Cardiac atrium fibroblast (primary cell): ENCODE results near the gene SLC35F6. TPM values are rescaled to one million over a fixed set of nuclear protein-coding genes. Genes with fewer than 3 reads are reported as not detected.

ENCODE experiments used
- total RNA-seq: library from RNA; depleted of rRNA; stranded (reverse); fragments of >200 nt; gene quantifications from 2 replicates; pipeline ENCODE4 v1.2.3, GENCODE V29; 2015

SLC35F6 gene, protein sequence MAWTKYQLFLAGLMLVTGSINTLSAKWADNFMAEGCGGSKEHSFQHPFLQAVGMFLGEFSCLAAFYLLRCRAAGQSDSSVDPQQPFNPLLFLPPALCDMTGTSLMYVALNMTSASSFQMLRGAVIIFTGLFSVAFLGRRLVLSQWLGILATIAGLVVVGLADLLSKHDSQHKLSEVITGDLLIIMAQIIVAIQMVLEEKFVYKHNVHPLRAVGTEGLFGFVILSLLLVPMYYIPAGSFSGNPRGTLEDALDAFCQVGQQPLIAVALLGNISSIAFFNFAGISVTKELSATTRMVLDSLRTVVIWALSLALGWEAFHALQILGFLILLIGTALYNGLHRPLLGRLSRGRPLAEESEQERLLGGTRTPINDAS
- total RNA-seq, result 36.8 and 50.4 TPM in 2 replicates

DNA sequence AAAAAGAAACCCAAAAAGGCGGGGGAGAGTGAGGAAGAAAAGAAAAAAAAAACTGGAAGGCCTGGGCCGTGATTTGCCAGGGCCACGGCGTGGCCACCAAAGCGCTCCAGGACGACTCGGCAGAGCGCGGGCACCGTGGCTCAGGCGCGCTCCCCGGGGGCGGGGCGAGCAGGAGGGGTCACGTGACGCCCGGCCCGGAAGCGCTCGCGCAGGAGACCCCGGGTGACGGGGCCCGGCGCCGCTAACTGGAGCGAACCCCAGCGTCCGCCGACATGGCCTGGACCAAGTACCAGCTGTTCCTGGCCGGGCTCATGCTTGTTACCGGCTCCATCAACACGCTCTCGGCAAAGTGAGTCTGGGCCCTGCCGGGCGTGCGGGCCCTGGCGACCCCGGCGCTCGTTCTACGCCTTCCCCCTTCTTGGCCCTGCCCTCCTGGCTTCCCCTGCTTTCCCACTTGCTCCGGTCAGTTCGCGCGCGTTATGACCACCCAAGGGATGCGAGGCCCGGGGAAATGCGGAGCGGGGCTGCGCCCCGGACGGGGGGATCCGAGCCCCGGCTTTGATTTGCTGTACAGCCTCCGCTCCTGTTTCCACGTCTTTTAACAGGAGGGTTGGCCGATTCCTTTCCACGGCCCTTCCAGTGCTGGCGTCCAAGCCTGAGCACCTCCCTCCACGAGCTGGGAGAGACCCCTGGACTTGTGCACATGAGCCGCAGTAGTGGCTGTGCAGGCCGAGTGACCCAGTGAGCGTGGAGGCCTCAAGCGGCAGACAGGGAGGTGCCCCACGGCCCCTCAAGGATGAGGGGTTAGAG, at the start of gene SLC35F6:
Gene SLC35F6 (plus strand): TSS at position 207 of the 810 bp plus-strand sequence. CDS start 66 bp downstream, at position 273.

DNA sequence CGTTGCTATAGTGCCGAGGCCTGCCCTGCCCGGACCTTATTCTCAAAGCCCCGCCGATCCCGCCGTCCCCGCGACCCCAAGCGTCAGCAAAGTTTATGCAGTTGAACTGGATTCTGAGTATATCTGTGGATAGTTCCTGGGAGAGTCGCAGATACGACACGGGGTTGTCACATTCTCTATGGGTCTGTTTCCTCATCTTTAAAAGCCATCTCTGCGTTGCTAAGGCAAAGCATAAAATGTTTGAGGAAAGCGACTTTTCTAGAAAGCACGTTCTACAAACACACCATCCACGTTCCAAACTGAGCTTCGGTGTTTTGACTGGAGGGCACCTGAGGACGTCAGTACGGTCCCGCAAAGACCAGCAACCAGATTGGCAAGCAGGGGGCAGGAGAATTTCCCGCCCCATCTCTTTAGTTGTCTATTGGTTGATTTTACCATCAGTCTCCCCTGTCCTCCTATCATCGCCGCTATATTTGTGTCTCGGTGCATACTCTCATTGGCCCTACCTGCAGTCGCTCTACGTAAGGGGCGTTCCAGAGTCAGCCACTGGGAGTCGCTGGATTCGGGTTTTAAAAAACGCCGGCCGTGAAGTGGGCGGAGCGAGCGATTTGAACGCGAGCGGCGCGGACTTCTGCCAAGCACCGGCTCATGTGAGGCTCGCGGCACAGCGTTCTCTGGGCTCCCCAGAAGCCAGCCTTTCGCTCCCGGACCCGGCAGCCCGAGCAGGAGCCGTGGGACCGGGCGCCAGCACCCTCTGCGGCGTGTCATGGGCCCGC, 21.5 kb downstream of the SLC35F6 start, which contains the start of gene CENPA:
Gene CENPA (plus strand): TSS at position 626 of the 776 bp plus-strand sequence. CDS start 141 bp downstream, at position 767.

Other genes starting within 250 kb of the SLC35F6 start
- gene CIB4, start 122.9 kb upstream of the SLC35F6 start, total RNA-seq, result not detected in 2 replicates
- under 0.01 TPM in 1 of 2 replicates, not detected in the other for gene KCNK3, start 71.6 kb upstream of the SLC35F6 start, total RNA-seq
- 1.6 and 3.6 TPM in 2 replicates for gene CENPA, start 21.8 kb downstream of the SLC35F6 start, total RNA-seq
- not detected in 2 replicates for gene DPYSL5, start 83.8 kb downstream of the SLC35F6 start, total RNA-seq
- gene MAPRE3, start 206.4 kb downstream of the SLC35F6 start, total RNA-seq, result 3.1 and 6.0 TPM in 2 replicates